HG02759 (cell line): ENCODE measurements around the gene RAET1E.
"Not testable (repeated sequence)": the region's sequence is repeated elsewhere in the genome, so short reads cannot be mapped to it uniquely, and the experiment has no call there.

Source experiments
- ATAC-seq: cut with Tn5 transposase; IDR thresholded peaks from one replicate; pipeline ENCODE4 v1.9.1; 2021; ENCODE audit warnings: mild to moderate bottlenecking, moderate library complexity; ENCODE audit not compliant: unreplicated experiment

RAET1E gene, protein sequence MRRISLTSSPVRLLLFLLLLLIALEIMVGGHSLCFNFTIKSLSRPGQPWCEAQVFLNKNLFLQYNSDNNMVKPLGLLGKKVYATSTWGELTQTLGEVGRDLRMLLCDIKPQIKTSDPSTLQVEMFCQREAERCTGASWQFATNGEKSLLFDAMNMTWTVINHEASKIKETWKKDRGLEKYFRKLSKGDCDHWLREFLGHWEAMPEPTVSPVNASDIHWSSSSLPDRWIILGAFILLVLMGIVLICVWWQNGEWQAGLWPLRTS

GRCh38 chr6:149897855-149898744 lies at the start of gene RAET1E:
TSS of gene RAET1E (minus strand) at chr6:149898113. CDS start at chr6:149890901, 7,212 bp downstream.
- no peak for ATAC-seq

DNA sequence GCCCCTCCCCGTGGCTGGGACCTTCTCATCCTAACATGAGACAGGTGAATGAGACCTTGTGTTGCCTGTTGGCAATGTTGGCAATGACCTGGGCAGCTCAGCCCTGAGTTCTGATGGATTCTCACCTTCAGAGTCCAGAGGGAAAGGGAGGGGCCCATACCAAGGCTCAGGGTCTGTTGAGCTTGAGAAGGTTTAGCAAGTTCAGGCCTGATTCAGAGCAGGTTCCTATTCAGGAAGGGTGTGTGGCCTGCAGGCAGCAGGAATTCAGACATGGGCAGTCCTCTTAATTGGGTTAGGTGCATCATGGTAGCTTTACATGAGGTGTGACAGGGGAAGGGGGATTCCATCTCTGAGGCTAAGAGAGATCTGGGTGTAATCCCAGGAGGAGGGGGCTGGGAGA lies 49.6 kb upstream of the RAET1E start:
- ATAC-seq: not testable (repeated sequence)

DNA sequence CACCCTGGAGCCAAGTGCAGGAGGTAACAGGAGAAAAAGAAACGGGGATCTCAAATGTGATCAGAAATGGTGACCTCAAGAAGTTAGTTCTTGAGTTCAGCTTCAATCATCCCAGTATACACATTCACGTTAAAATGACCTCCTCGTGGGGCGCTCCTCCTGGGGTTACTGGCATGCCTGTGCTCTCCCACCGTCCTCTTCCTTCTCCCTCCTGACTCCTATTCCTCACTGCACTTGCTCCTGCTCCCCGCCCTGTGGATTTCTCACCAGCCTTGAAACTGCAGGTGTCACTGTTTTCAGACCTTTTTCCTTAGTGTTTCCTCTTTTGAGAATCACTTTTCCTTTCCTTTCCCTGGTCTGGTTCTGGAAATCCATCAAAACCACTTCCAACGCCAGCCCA lies 48.7 kb upstream of the RAET1E start:
- not testable (repeated sequence) for ATAC-seq

- not testable (repeated sequence) for ATAC-seq
Observed at GRCh38 chr6:149945276-149945675, 47.4 kb upstream of the RAET1E start.

- not testable (repeated sequence) for ATAC-seq
Observed at GRCh38 chr6:149943321-149943720, 45.4 kb upstream of the RAET1E start.

GRCh38 chr6:149942461-149942829 lies 44.5 kb upstream of the RAET1E start:
- no peak for ATAC-seq

DNA sequence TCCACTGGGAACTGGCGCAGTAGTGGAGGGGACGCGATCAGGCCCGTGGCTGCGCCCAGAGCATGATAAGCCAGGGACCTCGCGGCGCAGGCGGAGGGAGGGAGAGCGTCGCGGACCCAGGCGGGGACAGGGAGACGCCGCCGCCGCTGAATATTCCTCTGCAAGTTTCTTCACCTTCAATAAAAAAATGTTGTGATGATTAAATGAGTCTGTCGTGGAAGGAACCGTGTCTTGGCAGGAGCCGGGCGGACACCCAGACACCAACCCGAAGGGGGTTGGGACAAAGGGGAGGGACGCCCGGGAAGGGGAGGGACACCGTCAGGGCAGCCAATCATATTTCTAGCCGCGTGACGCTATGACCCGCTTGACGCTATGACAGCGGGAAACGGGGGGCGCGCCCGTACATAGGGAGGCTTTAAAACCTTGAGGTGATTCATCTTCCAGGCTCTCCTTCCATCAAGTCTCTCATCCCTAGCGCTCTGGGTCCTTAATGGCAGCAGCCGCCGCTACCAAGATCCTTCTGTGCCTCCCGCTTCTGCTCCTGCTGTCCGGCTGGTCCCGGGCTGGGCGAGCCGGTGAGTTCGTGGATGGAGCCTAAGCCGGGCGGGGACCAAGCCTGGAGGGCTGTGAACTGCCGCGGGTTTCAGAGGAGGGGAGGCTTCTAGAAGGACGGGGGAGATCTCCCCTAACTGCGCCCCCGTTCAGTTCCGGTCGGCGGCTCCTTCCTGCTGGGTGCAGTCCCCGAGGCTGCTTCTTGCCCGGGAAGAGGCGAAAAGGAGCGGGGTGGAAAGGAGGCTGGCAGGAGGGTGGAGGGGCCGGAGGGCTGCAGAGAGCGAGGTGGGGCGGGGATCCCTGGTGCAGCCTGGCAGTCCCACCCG lies 43.9 kb upstream of the RAET1E start, which contains the start of gene ULBP2:
TSS of gene ULBP2 (plus strand) at position 432 of the 878 bp plus-strand sequence. CDS start at position 491, 59 bp downstream.
- peak; percentile 66 for ATAC-seq

DNA sequence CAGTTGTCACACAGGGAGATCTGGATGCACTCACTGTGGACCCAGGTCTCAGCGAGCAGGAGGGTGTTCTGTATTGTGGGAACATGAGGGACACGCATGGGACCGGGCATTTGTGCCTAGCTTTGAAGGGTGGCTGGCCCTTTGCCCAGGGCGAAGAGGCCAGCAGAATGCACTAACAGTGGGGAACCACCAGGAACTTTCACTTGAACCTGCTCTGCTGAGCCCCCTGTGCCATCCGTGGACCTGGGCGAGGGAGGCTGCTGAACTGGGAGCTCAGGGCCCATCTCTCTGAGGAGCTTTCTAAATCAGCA lies 42.7 kb upstream of the RAET1E start:
- no peak for ATAC-seq

- no peak for ATAC-seq
Observed at GRCh38 chr6:149939909-149940671, 42.2 kb upstream of the RAET1E start.

DNA sequence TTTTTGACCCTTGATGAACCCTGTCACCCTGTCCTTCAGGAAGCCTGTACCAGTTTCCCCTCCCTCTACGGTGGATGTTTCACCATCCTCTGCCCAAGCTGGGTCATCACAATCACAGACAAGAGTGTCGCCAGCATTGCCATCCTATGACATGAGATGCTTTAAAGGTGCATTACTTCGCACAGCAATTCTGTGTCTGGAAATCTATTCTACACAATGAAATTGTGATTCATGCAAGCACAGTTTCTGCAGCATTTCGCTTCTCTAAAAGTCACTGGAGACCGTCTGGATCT lies 41.4 kb upstream of the RAET1E start:
- ATAC-seq: no peak

- ATAC-seq: peak; percentile 69
Observed at GRCh38 chr6:149938571-149939355, 40.9 kb upstream of the RAET1E start.

- not testable (repeated sequence) for ATAC-seq
Observed at GRCh38 chr6:149938013-149938570, 40.2 kb upstream of the RAET1E start.

DNA sequence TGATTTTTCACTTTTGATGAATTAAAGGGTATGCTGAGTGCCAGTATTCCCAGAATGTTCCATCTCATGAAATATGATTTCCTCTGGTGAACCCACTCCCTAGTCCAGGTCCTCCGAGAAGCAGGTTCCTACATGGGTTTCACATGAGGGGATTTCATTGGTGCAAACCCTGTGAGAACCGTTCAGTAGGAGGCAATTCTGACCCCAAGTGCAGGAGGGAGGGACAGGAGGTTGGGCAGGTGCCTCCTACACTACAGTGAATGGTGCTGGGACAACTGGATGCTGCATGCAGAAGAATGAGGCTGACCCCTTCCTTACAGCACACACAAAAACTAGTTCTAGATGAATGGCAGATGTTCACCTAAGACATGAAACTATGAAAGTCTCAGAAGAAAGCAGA lies 38.8 kb upstream of the RAET1E start:
- no peak for ATAC-seq

DNA sequence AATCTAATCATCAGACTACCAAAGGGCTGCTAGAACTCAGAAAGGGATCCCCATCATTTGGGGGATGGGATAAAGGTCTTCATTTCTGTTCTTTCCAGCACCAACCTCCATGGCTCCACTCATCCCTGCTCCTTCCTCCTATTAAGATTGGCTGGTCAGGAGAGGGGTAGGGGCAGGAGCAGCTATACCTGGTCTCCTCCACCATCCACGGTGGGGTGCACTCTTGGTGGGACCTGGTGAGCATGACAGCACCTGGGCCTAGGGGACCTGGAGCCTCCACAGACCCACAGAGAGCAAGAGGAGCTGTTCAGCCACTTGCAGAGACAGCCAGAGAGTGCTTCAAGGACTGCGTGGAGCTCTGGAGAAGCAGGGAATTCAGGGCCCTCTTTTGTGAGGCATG lies 37.8 kb upstream of the RAET1E start:
- no peak for ATAC-seq

DNA sequence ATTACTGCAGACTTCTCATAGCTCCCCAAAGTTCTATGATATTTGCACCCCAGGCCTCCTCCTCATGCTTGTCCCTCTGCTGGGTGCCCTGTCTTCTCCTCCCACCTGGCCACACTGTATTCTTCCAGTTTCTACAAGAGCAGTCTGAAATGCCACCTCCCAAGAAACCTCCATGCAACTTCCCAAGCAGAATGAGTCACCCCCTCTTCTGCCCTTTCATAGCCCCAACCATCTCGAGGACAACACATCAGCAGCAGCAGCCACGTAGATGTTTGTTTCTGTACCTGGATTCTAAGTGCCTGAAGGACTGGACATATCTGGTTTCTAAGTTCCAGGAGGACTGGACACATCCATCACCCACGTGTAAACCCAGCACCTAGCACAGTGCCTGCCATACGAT lies 37.3 kb upstream of the RAET1E start:
- ATAC-seq: no peak

DNA sequence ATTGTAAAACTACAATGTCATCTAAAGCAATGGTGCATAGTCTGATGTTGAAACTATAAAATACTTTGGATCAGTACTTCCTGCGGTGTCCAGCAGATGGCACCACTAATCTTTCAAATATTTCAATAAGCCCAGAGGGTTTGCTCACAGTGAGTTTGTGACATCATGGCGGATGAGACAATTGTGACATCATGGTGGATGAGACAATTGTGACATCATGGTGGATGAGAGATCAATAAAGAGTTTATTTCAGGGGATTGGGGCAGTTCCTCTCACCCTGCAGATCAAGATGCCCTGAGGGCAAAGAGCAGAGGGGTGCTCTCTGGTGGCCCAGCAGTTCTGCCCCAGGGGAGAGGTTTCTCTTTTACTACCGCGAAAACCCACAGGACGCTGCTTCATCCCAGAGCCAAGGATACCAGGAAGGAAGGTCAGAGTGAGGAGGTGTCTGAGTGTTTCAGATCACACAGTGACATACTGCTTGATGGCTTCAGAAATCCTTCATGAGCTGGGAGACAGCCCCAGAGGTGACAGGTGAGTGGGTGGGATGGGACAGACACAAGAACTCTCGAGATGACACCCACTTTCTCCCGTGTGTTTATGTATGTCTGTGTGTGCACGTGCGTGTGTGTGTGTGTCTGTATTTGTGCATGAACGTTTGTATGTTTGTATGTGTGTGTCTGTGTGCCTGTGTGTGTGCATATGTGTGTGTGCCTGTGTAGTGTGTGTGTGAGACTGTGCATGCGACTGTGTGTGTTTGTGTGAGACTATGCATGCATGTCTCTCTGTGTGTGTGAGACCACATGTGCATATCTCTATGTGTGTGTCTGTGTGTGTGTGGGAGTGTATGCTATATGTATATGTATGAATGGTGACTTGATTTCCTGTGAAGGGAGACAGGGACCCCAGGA lies 36.6 kb upstream of the RAET1E start:
- ATAC-seq: no peak

DNA sequence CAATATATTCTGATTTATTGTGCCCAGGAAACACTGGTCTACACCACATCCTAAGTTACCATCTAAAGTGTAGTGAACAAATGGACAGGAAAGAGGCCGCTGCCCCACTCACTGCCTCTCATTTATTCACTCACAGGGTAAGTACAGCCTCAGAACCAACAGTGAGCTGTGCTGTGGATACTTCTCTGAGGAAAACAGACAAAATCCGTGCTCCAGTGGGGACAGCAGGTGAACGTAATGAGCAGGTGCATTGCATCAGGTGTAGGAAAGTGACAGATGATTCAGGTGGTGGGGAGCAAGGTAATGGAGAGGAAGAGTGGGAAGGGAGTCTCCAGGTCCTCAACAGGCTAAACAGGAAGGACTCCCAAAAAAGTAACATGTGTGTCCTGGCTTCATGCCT lies 35.5 kb upstream of the RAET1E start:
- ATAC-seq: no peak

- no peak for ATAC-seq
Observed at GRCh38 chr6:149933036-149933435, 35.1 kb upstream of the RAET1E start.

GRCh38 chr6:149931501-149931900 lies 33.6 kb upstream of the RAET1E start:
- ATAC-seq: no peak
